ENCODE measurements around the gene HOXA5. TPM values are rescaled to one million over a fixed set of nuclear protein-coding genes. Genes with fewer than 3 reads are reported as not detected.

Gene HOXA5
- total and polyA plus RNA-seq, 2 of the 8 experiments (the other 6 are each of a cell fraction or from before 2014, with no cell fraction given), result not detected

DNA sequence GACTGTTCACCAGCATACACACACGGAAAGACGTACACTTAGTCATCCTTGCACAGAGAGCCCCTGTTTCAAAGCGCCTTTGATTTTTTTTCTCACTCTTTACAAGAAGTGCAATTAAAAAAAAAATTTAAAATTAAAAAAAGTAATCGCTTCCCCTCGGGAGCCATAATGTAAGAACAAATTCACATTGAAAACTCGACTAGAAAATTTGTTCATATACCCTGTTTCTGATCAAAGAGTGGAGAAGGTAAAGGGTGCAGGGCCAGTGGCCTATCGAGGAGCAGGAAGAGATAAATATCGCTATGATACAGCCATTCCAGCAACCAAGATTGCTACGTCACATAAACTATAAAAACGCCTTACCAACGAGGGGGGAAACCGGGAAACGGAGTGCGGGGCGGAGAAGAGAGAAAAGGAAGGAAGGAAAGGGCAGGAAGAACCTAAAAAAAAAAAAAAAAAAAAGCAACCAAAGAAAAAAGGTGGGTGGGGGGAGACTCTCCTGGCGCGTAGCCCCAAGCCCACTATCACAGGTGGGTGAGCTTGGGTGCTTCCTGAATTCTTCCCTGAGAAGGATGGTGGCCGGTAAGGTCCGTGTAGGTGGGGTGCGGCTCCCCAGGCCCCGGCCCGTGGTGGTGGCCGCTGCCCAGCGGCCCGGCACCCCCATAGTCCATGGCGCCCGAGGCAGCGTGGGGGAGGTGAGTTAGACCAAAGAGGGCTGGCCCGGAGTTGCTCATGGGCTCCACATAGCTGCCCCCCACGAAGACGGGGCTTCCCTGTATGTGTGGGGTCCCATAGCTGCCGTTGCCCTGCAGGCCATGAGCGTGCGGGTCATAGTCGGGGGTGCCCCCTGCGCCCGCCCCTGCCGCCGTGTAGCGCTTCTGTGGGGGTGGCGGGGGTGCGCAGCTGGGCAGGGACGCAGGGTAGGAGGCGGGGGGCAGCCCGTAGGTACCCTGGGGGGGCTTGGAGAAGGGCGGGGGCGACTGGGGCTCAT lies 35.8 kb downstream of the HOXA5 start:
- 9% methylated on average over 28 of the region's 47 CpGs; no CpG with 5 or more reads in 1 of the 2 experiments for WGBS, 2 experiments (ENCODE audit: extremely low coverage in 1 of 2, insufficient coverage in 1 of 2, insufficient read length in 1 of 2, insufficient replicate concordance in 2 of 2, low coverage in 1 of 2, low lambda C conversion rate in 2 of 2, missing lambda C conversion rate in 1 of 2)
- H2BK12ac ChIP-seq (ENCODE audit: low read depth, low read length), result no peak overlapping the region
- no peak overlapping the region for H3K4ac ChIP-seq (replicated peaks; ENCODE audit: insufficient read length, low read depth, low read length)
- H2BK20ac ChIP-seq (ENCODE audit: low read length), result no peak overlapping the region
- no peak for DNase-seq (ENCODE audit: low read depth in 1 of 2, low spot score in 2 of 2)
- peaks cover 0 to 8% (median 0%) of the 10 kb centered on the region in 4 experiments; a peak in 2 of 8 replicates for H3K36me3 ChIP-seq (ENCODE audit: control insufficient read depth in 2 of 4, insufficient read depth in 4 of 4, low read length in 3 of 4)
- H3K56ac ChIP-seq (replicated peaks; ENCODE audit: insufficient read length, low read depth, low read length), result no peak overlapping the region
- H3K79me2 ChIP-seq (ENCODE audit: control insufficient read depth in 1 of 2, insufficient read depth in 2 of 2, low read length in 2 of 2), result no peaks in the 10 kb centered on the region
- H4K20me1 ChIP-seq (replicated peaks in 1 of 2; ENCODE audit: control insufficient read depth in 1 of 2, insufficient read depth in 2 of 2, low read length in 2 of 2), result peaks cover 22 to 34% of the 10 kb centered on the region in 2 experiments
- no peak overlapping the region for H2AK5ac ChIP-seq (ENCODE audit: low read depth, low read length)
- no peak overlapping the region for H2AFZ ChIP-seq (ENCODE audit: low read length)
- peak overlapping the region; percentile 54 to 65 for H3K4me2 ChIP-seq (ENCODE audit: insufficient read depth in 1 of 2, low read depth in 2 of 2, low read length in 2 of 2)
- H3K18ac ChIP-seq (ENCODE audit: extremely low read depth, low read length), result no peak overlapping the region; the same call in 1 of the 2 replicates
- no peak overlapping the region for H4K5ac ChIP-seq (ENCODE audit: insufficient read length, low read depth, low read length)
- H3K23ac ChIP-seq (ENCODE audit: insufficient read length), result no peak overlapping the region
- no peak overlapping the region for H2BK5ac ChIP-seq (ENCODE audit: low read depth, low read length)
- FAIRE-seq, result no peak
- H3K27ac ChIP-seq (ENCODE audit: low read depth, low read length), result no peak overlapping the region
- H3K14ac ChIP-seq (ENCODE audit: insufficient read length), result no peak overlapping the region
- ChIA-PET POLR2A (ENCODE audit: partially characterized antibody) (interaction anchor here (1.2 kb wide), 1 partner anchor 12 kb away, joined by 3 read pairs; no protein-coding TSS in a partner anchor), CTCF (ENCODE audit: partially characterized antibody) (interaction anchor here (0.9 to 4.1 kb wide), 7 partner anchors 11 to 49 kb away, joined by 3 to 14 read pairs (median 6); partner anchors contain the start of genes HOXA5 and HOXA7)
- no peak overlapping the region for H2BK15ac ChIP-seq (ENCODE audit: low read length)
- no peak overlapping the region for H4K8ac ChIP-seq (ENCODE audit: extremely low read depth, insufficient read depth, low read length)
- no peak overlapping the region for H4K91ac ChIP-seq (replicated peaks; ENCODE audit: insufficient read length, low read length)
- no peak overlapping the region for H2BK120ac ChIP-seq (replicated peaks; ENCODE audit: low read depth, low read length)
- peak overlapping the region in 1 of 4 experiments; percentile 45; a peak in 2 of 8 replicates for H3K4me3 ChIP-seq (ENCODE audit: extremely low read depth in 1 of 4, insufficient read depth in 2 of 4, low read depth in 3 of 4, low read length in 4 of 4)
- H3K9me3 ChIP-seq (ENCODE audit: insufficient read depth in 2 of 2, low read depth in 1 of 2, low read length in 1 of 2), result no peaks in the 10 kb centered on the region
- H3K4me1 ChIP-seq (replicated peaks in 1 of 4; ENCODE audit: control insufficient read depth in 3 of 4, insufficient read depth in 4 of 4, low read length in 3 of 4), result peaks cover 0 to 15% (median 7%) of the 10 kb centered on the region in 4 experiments; a peak in 5 of 7 replicates
- peaks cover 95 to 100% (median 99%) of the 10 kb centered on the region in 4 experiments for H3K27me3 ChIP-seq (replicated peaks in 1 of 4; ENCODE audit: control insufficient read depth in 3 of 4, extremely low read depth in 1 of 4, insufficient read depth in 3 of 4, low read length in 3 of 4)
- H3K23me2 ChIP-seq (ENCODE audit: low read depth, low read length), result no peaks in the 10 kb centered on the region
- no peak overlapping the region for H3K9ac ChIP-seq (replicated peaks in 1 of 4; ENCODE audit: extremely low read depth in 1 of 4, low read depth in 3 of 4, low read length in 3 of 4)
- H3K79me1 ChIP-seq (ENCODE audit: low read depth, low read length), result no peaks in the 10 kb centered on the region
- peak; percentile 17 for TF ChIP-seq CTBP2 (IDR thresholded peaks at IDR 0.05; ENCODE audit: borderline replicate concordance, insufficient read depth, insufficient read length, low read length)
- TF ChIP-seq RNF2 (IDR thresholded peaks at IDR 0.05; ENCODE audit: borderline replicate concordance, low read depth, low read length, missing control alignments, poor library complexity, severe bottlenecking), result peak; percentile 95
- peak; percentile 89; the same call in 1 of the 2 replicates for TF ChIP-seq CBX8 (IDR thresholded peaks at IDR 0.05; ENCODE audit: borderline replicate concordance, low read depth, low read length)
- TF ChIP-seq EZH2 (IDR thresholded peaks at IDR 0.05; ENCODE audit: low read depth, low read length, severe bottlenecking), result peak; percentile 96
- TF ChIP-seq POU5F1 (IDR thresholded peaks at IDR 0.05; ENCODE audit: low read depth, low read length), result no peak
- TF ChIP-seq SIN3A (conservative IDR thresholded peaks at IDR 0.05 in 1 of 2, IDR thresholded peaks at IDR 0.05 in 1 of 2; ENCODE audit: low read depth in 1 of 2, low read length in 2 of 2), result no peak
- no peak for TF ChIP-seq JUND (IDR thresholded peaks at IDR 0.05; ENCODE audit: low read length)
